ENCODE measurements around the gene CFAP107. TPM values are rescaled to one million over a fixed set of nuclear protein-coding genes. Genes with fewer than 3 reads are reported as not detected.

The CFAP107 gene
- polyA plus RNA-seq, 1 donor from 2014 or later: not detected

DNA sequence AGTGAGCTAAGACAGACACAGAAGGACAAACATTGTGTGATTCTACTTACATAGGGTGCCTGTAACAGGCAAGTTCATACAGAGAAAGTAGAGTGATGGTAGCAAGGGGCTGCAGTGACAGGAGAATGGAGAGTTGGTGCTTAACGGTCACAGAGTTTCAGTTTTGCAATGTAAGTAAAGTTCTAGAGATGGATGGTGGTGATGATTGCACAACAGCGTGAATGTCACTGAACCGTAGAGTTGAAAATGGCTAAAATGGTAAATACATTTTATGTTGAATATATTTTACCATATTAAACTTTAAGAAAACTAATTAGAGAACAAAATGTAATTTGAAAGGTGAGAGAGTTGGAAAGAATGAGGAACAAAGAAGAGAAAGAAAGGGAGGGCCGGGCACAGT lies 8.7 kb downstream of the CFAP107 start:
- TF ChIP-seq RAD21 (conservative IDR thresholded peaks at IDR 0.05) (no peak), SMC3 (conservative IDR thresholded peaks at IDR 0.05; ENCODE audit: poor library complexity) (no peak), POLR2AphosphoS5 (IDR thresholded peaks at IDR 0.05) (no peak), TAF1 (IDR thresholded peaks at IDR 0.05; ENCODE audit: low read depth) (no peak), CTCF (IDR thresholded peaks at IDR 0.05; ENCODE audit: poor library complexity, severe bottlenecking) (no peak), EZH2 (IDR thresholded peaks at IDR 0.05; ENCODE audit: borderline replicate concordance, insufficient read depth, low read length, poor library complexity, severe bottlenecking) (no peak), EP300 (conservative IDR thresholded peaks at IDR 0.05; ENCODE audit: poor library complexity, severe bottlenecking) (no peak)
- Histone ChIP-seq H3K9me3 (ENCODE audit: low read length) (peaks cover 5% of the 10 kb centered on the region), H3K36me3 (ENCODE audit: insufficient read depth, low read length) (no peaks in the 10 kb centered on the region), H3K27me3 (ENCODE audit: insufficient read depth, low read depth, low read length) (no peaks in the 10 kb centered on the region), H3K4me3 (ENCODE audit: low read length) (no peak overlapping the region), H2AFZ (ENCODE audit: low read depth, low read length) (no peak overlapping the region), H3K79me2 (replicated peaks; ENCODE audit: insufficient read depth, low read length) (no peaks in the 10 kb centered on the region), H4K20me1 (ENCODE audit: insufficient read depth) (no peaks in the 10 kb centered on the region), H3K9me2 (ENCODE audit: insufficient read depth, low read length) (no peaks in the 10 kb centered on the region), H3K4me2 (ENCODE audit: low read length) (no peak overlapping the region), H3F3A (ENCODE audit: insufficient read depth, low read length, poor library complexity, severe bottlenecking) (no peaks in the 10 kb centered on the region), H3K9ac (ENCODE audit: low read length) (no peak overlapping the region), H3K27ac (ENCODE audit: low read length) (no peak overlapping the region)

GRCh38 chr1:12756273-12756672 lies 10.3 kb downstream of the CFAP107 start:
- no peaks in the 10 kb centered on the region for H3K9me2 ChIP-seq (ENCODE audit: insufficient read depth, low read length)
- no peak overlapping the region for H2AFZ ChIP-seq (ENCODE audit: low read depth, low read length)
- no peaks in the 10 kb centered on the region for H3K9me3 ChIP-seq (ENCODE audit: low read length)
- H3K27me3 ChIP-seq (ENCODE audit: insufficient read depth, low read depth, low read length): no peaks in the 10 kb centered on the region
- no peak overlapping the region for H3K27ac ChIP-seq (ENCODE audit: low read length)
- H4K20me1 ChIP-seq (ENCODE audit: insufficient read depth): no peaks in the 10 kb centered on the region
- H3K4me3 ChIP-seq (ENCODE audit: low read length): no peak overlapping the region
- H3K9ac ChIP-seq (ENCODE audit: low read length): no peak overlapping the region
- H3K4me2 ChIP-seq (ENCODE audit: low read length): no peak overlapping the region
- H3K79me2 ChIP-seq (replicated peaks; ENCODE audit: insufficient read depth, low read length): no peaks in the 10 kb centered on the region
- TF ChIP-seq CTCF (IDR thresholded peaks at IDR 0.05; ENCODE audit: poor library complexity, severe bottlenecking) (no peak), EZH2 (IDR thresholded peaks at IDR 0.05; ENCODE audit: borderline replicate concordance, insufficient read depth, low read length, poor library complexity, severe bottlenecking) (no peak), MXI1 (conservative IDR thresholded peaks at IDR 0.05; ENCODE audit: poor library complexity, severe bottlenecking) (no peak), SMC3 (conservative IDR thresholded peaks at IDR 0.05; ENCODE audit: poor library complexity) (no peak), REST (IDR thresholded peaks at IDR 0.05; ENCODE audit: borderline replicate concordance) (no peak), TAF1 (IDR thresholded peaks at IDR 0.05; ENCODE audit: low read depth) (no peak), EP300 (conservative IDR thresholded peaks at IDR 0.05; ENCODE audit: poor library complexity, severe bottlenecking) (no peak), POLR2AphosphoS5 (IDR thresholded peaks at IDR 0.05) (no peak), RAD21 (conservative IDR thresholded peaks at IDR 0.05) (no peak)
- H3K36me3 ChIP-seq (ENCODE audit: insufficient read depth, low read length): no peaks in the 10 kb centered on the region
- no peaks in the 10 kb centered on the region for H3F3A ChIP-seq (ENCODE audit: insufficient read depth, low read length, poor library complexity, severe bottlenecking)

Measured in neural cell (in vitro differentiated cells).